Ovary (tissue), 3 donors: ENCODE data around the gene NID2.

ENCODE experiments used
- EP300 ChIP-seq: sonication (generic); formaldehyde crosslinking; IDR thresholded peaks from one replicate; pipeline ENCODE4 v1.6.1; 2017; ENCODE audit warnings: antibody characterized with exemption
- TF ChIP-seq, protein P1 (sequence below), 3 donors: fragments of 450-650 bp in 2 of 3; fragments of 200-600 bp in 1 of 3; IDR thresholded peaks; one replicate each; pipeline versions ENCODE4 v1.5.1 to v1.8.0; 2016 to 2022; ENCODE audit warnings: antibody characterized with exemption in 3 of 3, mild to moderate bottlenecking in 1 of 3
- donor health status: DM: no; HTN: no; CAD: no.

DNA sequence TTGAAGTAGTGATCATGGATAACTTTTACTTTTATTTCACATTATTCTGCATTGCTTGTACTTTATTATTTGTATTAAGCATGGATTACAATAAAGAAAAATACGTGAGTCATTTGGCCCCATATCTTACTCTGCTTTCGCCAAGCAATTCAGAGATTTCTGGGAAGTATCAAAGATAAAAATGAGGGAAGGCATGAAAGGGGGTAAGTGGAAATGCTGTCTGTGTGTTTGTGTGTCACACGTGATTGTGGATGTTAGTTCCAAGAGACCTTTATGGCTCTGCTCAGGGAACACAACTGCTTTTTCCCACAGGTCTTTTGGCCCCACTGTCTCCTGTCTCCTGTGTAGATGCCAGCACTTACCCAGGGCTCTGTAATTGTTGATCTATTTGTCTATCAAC is 10.5 kb downstream of the NID2 start:
- TF ChIP-seq, protein P1, sequence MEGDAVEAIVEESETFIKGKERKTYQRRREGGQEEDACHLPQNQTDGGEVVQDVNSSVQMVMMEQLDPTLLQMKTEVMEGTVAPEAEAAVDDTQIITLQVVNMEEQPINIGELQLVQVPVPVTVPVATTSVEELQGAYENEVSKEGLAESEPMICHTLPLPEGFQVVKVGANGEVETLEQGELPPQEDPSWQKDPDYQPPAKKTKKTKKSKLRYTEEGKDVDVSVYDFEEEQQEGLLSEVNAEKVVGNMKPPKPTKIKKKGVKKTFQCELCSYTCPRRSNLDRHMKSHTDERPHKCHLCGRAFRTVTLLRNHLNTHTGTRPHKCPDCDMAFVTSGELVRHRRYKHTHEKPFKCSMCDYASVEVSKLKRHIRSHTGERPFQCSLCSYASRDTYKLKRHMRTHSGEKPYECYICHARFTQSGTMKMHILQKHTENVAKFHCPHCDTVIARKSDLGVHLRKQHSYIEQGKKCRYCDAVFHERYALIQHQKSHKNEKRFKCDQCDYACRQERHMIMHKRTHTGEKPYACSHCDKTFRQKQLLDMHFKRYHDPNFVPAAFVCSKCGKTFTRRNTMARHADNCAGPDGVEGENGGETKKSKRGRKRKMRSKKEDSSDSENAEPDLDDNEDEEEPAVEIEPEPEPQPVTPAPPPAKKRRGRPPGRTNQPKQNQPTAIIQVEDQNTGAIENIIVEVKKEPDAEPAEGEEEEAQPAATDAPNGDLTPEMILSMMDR (IDR thresholded peaks at IDR 0.05) = no peak
- TF ChIP-seq EP300 = no peak
